Measurements from ENCODE around the gene PIGZ.

Gene PIGZ

DNA sequence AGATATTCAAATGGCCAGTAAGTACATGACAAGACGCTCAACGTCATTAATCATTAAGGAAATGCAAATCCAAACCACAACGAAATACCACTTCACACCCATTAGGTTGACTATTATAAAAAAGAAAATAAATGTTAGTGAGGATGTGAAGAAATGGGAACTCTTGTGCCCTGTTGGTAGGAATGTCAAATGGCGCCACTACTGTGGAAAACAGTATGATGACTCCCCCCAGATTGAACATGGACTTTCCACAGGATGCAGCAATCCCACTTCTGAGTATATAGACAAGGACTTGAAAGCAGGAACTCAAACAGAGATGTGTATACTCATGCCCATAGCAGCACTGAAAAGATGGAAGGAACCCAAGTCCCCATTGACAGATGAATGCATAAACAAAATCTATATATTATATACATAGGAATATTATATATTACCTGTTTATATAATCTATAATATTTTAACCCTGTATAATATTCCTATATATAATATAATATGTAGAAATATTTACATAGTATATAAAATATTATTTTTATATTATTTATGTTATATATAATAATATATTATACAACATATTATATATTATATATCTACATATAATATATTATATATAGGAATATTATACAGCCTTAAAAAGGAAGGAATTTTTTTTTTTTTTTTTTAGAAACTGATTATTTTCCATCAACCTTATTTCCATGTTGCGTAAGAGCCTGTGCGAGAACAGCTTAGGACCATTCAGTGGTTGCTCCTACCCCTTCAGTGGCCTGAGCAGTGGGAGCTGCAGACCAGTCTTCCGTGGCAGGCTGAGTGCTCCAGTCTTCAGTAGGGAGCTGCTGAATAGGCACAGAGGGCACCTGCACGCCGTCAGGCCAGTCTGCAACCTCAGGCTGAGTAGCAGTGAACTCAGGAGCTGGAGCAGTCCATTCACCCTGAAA lies 17.6 kb upstream of the PIGZ start:
- no peaks in the 10 kb centered on the region for H3K36me3 ChIP-seq (ENCODE audit: control insufficient read depth, insufficient read depth, low read length)
- H3K4me3 ChIP-seq (ENCODE audit: low read length): no peak overlapping the region
- no peak overlapping the region for H3K9ac ChIP-seq (ENCODE audit: low read length)

DNA sequence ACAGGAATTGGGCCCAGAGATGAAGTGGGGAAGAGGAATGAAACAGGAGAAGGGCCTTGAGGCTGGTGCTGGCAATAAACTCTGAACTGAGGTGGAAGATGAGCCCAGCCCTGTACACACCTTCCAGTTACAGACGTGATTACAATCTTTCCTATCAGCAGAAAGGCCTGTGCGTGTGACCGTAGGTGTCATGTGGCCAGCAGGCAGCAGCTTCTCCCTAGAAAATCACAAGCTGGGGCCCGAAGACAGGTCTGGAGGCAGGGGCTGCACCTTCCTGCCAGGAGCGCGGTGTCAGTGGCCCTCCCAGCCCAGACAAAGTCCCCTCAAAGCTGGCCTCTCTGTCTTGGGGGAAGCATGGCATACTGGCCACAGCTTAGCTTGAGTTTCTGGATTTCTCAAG lies 16.7 kb upstream of the PIGZ start:
- no peak overlapping the region for H3K9ac ChIP-seq (ENCODE audit: low read length)
- H3K4me1 ChIP-seq (ENCODE audit: control insufficient read depth, insufficient read depth, low read length): no peaks in the 10 kb centered on the region
- no peaks in the 10 kb centered on the region for H3K27me3 ChIP-seq (ENCODE audit: control insufficient read depth, insufficient read depth, low read length)
- H3K36me3 ChIP-seq (ENCODE audit: control insufficient read depth, insufficient read depth, low read length): no peaks in the 10 kb centered on the region
- H3K9me3 ChIP-seq (ENCODE audit: control insufficient read depth, low read length): no peaks in the 10 kb centered on the region
- no peak overlapping the region for H3K4me3 ChIP-seq (ENCODE audit: low read length)

More for the DNA sequence above, 17.6 kb upstream of the PIGZ start:
- Histone ChIP-seq H3K4me1 (ENCODE audit: control insufficient read depth, insufficient read depth, low read length) (no peaks in the 10 kb centered on the region), H3K27me3 (ENCODE audit: control insufficient read depth, insufficient read depth, low read length) (no peaks in the 10 kb centered on the region), H3K9me3 (ENCODE audit: control insufficient read depth, low read length) (no peaks in the 10 kb centered on the region)

DNA sequence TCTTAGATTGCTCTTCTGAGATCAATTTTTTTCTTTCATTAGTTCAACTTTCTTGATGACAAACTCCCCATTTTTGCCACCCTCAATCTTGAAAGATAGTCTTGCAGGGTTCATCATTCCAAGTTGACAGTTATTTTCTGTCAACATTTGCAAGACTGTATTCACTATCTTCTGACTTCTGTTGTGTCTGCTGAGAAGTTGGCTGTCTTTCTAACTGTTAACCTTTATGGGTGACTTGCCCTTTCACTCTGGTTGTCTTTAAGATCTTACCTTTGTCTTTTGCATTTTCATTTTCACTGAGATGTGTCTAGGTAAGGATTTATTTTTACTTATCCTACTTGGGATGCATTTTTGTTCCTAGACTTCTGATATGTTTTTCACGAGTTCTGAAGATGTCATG lies 14.6 kb upstream of the PIGZ start:
- Histone ChIP-seq H3K4me1 (ENCODE audit: control insufficient read depth, insufficient read depth, low read length) (no peaks in the 10 kb centered on the region), H3K9me3 (ENCODE audit: control insufficient read depth, low read length) (no peaks in the 10 kb centered on the region), H3K36me3 (ENCODE audit: control insufficient read depth, insufficient read depth, low read length) (no peaks in the 10 kb centered on the region), H3K9ac (ENCODE audit: low read length) (no peak overlapping the region), H3K27me3 (ENCODE audit: control insufficient read depth, insufficient read depth, low read length) (no peaks in the 10 kb centered on the region), H3K4me3 (ENCODE audit: low read length) (no peak overlapping the region)

DNA sequence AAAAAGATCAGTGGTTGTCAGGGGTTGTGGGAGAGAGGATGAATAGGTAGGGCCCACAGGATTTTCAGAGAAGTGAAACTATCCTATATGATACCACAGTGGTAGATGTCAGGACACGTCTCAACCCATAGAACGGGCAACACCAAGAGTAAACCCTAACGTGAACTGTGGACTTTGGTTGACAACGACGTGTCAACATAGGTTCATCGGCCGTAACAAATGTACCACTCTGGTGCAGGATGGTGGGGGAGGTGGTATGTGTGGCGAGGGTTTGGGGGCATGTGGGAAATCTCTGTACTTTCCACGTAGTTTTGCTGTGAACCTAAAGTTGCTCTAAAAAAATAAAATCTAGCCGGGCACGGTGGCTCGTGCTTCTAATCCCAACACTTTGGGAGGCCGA lies 13.0 kb upstream of the PIGZ start:
- Histone ChIP-seq H3K9ac (ENCODE audit: low read length) (no peak overlapping the region), H3K36me3 (ENCODE audit: control insufficient read depth, insufficient read depth, low read length) (no peaks in the 10 kb centered on the region)

DNA sequence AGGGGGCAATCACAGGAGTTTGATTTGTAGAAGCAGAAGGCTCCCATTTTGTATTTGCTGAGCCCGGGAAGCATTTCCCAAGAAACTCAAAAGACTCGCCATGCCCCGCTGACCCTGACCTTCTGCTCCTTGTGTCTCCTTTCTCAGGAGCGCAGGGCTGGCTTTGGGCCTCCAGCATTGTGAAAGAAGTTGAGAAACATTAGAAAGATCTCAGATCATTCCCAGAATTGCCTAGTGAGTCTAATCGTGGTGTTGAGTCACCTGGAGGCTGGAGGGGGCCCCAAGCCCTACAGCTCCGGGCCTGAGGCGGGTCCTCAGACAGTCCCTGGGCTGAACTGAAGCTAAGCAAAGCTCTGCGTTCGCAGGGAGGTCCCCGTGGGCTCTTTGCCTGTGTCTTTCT lies 10.9 kb upstream of the PIGZ start:
- no peaks in the 10 kb centered on the region for H3K27me3 ChIP-seq (ENCODE audit: control insufficient read depth, insufficient read depth, low read length)
- H3K4me3 ChIP-seq (ENCODE audit: low read length): no peak overlapping the region
- H3K4me1 ChIP-seq (ENCODE audit: control insufficient read depth, insufficient read depth, low read length): no peaks in the 10 kb centered on the region
- H3K36me3 ChIP-seq (ENCODE audit: control insufficient read depth, insufficient read depth, low read length): no peaks in the 10 kb centered on the region
- H3K9ac ChIP-seq (ENCODE audit: low read length): no peak overlapping the region
- H3K9me3 ChIP-seq (ENCODE audit: control insufficient read depth, low read length): no peaks in the 10 kb centered on the region

More for the DNA sequence above, 13.0 kb upstream of the PIGZ start:
- Histone ChIP-seq H3K27me3 (ENCODE audit: control insufficient read depth, insufficient read depth, low read length) (no peaks in the 10 kb centered on the region), H3K4me3 (ENCODE audit: low read length) (no peak overlapping the region), H3K9me3 (ENCODE audit: control insufficient read depth, low read length) (no peaks in the 10 kb centered on the region), H3K4me1 (ENCODE audit: control insufficient read depth, insufficient read depth, low read length) (no peaks in the 10 kb centered on the region)

DNA sequence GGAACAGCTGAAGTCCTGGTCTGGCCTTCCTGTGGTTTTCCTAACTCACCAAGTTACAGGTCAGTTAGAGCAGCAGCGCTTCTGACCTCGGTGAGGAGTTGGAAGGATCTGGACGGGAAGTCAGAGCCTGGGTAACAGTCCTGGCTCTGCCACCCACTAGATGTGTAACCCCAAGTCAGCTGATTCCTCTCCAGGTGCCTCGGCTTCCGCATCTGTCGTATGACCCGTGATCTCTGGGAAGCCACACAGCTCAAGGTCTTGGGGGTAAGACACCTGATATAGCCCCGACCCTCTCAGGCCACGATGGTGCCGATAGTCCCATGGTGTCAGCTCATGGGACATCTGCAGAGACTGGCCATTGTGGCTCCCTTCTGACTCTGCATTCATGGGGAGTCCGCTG lies 8.3 kb upstream of the PIGZ start:
- no peaks in the 10 kb centered on the region for H3K9me3 ChIP-seq (ENCODE audit: control insufficient read depth, low read length)

DNA sequence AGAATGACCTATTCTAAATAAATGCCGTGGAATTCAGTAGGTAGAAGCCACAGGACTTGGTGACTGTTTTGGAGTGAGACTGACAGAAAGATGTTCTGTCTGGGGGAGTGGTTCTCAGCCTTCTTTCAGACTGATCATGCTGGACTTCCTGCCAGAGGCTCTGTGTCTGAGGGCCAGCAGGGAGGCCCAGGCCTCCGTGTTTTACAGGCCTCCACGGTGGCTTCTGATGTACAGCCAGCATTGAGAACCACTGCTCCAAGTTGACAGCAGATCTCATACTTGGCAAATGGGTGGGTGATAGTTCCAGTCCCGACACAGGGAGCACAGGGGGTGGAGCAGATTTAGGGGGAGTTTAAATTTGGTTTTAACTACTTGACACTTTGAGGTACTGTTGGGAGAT lies 6.7 kb upstream of the PIGZ start:
- Histone ChIP-seq H3K4me3 (ENCODE audit: low read length) (no peak overlapping the region), H3K36me3 (ENCODE audit: control insufficient read depth, insufficient read depth, low read length) (no peaks in the 10 kb centered on the region), H3K9me3 (ENCODE audit: control insufficient read depth, low read length) (no peaks in the 10 kb centered on the region), H3K27me3 (ENCODE audit: control insufficient read depth, insufficient read depth, low read length) (no peaks in the 10 kb centered on the region), H3K4me1 (ENCODE audit: control insufficient read depth, insufficient read depth, low read length) (no peaks in the 10 kb centered on the region), H3K9ac (ENCODE audit: low read length) (no peak overlapping the region)

More for the DNA sequence above, 8.3 kb upstream of the PIGZ start:
- Histone ChIP-seq H3K4me1 (ENCODE audit: control insufficient read depth, insufficient read depth, low read length) (no peaks in the 10 kb centered on the region), H3K9ac (ENCODE audit: low read length) (no peak overlapping the region), H3K36me3 (ENCODE audit: control insufficient read depth, insufficient read depth, low read length) (no peaks in the 10 kb centered on the region), H3K4me3 (ENCODE audit: low read length) (no peak overlapping the region), H3K27me3 (ENCODE audit: control insufficient read depth, insufficient read depth, low read length) (no peaks in the 10 kb centered on the region)

DNA sequence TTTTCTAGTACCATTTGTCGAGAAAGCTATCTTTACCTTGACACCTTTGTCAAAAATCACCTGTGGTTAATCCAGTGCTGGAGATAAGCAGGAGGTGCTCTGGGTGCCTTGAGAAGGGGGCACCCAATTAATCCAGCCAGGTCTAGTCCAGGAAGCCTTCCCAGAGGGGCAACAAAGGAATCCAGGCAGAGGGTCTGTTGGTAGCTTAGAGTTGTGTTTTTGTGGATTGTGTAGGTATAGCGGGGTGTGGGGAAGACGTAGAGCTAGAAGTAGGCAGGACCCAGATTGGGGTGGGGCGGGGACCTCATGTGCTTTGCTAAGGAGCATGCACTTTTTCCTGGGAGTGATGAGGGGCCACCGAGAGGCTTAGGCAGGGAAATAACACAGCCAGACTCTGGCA lies 6.0 kb upstream of the PIGZ start:
- Histone ChIP-seq H3K27me3 (ENCODE audit: control insufficient read depth, insufficient read depth, low read length) (no peaks in the 10 kb centered on the region), H3K36me3 (ENCODE audit: control insufficient read depth, insufficient read depth, low read length) (no peaks in the 10 kb centered on the region), H3K4me3 (ENCODE audit: low read length) (no peak overlapping the region), H3K4me1 (ENCODE audit: control insufficient read depth, insufficient read depth, low read length) (no peaks in the 10 kb centered on the region), H3K9me3 (ENCODE audit: control insufficient read depth, low read length) (no peaks in the 10 kb centered on the region), H3K9ac (ENCODE audit: low read length) (no peak overlapping the region)

DNA sequence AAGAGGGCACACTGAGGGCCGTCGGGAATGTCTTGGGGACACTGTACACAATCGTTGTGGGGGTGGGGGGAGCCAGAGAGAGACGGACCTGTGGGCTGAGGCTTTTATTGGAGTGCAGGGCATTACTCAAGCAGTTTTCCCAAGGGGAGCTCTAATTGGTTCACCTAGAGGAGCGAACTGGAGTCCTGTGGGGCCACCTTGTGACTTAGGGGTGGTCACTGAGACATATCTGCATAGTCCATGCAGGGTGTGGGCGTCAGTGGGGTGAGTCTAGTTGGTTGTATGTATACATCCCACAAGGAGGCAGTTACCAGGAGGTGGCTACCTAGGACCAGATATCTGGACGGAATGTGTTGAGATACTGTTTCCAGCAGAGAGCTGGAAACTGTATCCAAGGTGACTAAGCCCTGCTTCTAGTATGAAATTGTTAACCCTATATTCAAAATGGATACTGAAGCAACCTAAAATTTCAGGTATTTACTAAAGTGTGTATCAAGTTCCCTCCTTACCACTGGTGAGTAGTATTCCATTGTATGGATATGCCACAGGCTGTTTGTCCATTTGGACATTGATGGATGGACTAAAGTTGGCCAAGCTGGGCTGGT lies 2.6 kb upstream of the PIGZ start:
- H3K27me3 ChIP-seq (ENCODE audit: control insufficient read depth, insufficient read depth, low read length): no peaks in the 10 kb centered on the region
- H3K36me3 ChIP-seq (ENCODE audit: control insufficient read depth, insufficient read depth, low read length): no peaks in the 10 kb centered on the region
- H3K4me3 ChIP-seq (ENCODE audit: low read length): no peak overlapping the region
- H3K9ac ChIP-seq (ENCODE audit: low read length): no peak overlapping the region
- peaks cover 8% of the 10 kb centered on the region for H3K4me1 ChIP-seq (ENCODE audit: control insufficient read depth, insufficient read depth, low read length)
- H3K9me3 ChIP-seq (ENCODE audit: control insufficient read depth, low read length): no peaks in the 10 kb centered on the region

DNA sequence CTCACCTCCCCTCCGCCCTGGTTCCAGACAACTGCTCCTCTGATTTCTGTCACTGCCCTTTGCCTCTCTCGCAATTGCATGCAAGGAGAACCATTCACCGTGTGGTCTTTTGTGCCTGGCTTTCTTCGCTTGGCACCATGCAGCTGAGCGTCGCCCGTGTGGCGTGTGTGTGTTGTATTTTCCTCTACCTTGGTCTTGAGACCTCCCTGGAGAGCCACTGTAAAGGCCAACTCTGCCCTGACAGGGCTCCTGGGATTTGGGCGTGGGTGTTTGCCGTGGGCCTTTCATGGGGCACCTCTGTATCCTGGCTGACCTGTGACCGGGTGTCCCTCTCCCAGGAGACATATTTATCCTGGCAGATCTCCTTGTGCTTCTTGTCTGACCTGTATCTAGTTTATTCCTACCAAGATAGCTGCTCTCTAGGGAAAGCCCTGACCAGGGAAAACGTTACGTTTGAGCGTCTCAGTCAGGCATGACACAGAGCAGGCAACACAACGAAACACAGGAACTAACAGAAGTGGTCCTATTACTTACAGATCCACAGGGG lies 2.0 kb upstream of the PIGZ start:
- Histone ChIP-seq H3K36me3 (ENCODE audit: control insufficient read depth, insufficient read depth, low read length) (no peaks in the 10 kb centered on the region), H3K9ac (ENCODE audit: low read length) (no peak overlapping the region), H3K4me1 (ENCODE audit: control insufficient read depth, insufficient read depth, low read length) (peaks cover 8% of the 10 kb centered on the region), H3K27me3 (ENCODE audit: control insufficient read depth, insufficient read depth, low read length) (no peaks in the 10 kb centered on the region), H3K4me3 (ENCODE audit: low read length) (no peak overlapping the region), H3K9me3 (ENCODE audit: control insufficient read depth, low read length) (no peaks in the 10 kb centered on the region)

DNA sequence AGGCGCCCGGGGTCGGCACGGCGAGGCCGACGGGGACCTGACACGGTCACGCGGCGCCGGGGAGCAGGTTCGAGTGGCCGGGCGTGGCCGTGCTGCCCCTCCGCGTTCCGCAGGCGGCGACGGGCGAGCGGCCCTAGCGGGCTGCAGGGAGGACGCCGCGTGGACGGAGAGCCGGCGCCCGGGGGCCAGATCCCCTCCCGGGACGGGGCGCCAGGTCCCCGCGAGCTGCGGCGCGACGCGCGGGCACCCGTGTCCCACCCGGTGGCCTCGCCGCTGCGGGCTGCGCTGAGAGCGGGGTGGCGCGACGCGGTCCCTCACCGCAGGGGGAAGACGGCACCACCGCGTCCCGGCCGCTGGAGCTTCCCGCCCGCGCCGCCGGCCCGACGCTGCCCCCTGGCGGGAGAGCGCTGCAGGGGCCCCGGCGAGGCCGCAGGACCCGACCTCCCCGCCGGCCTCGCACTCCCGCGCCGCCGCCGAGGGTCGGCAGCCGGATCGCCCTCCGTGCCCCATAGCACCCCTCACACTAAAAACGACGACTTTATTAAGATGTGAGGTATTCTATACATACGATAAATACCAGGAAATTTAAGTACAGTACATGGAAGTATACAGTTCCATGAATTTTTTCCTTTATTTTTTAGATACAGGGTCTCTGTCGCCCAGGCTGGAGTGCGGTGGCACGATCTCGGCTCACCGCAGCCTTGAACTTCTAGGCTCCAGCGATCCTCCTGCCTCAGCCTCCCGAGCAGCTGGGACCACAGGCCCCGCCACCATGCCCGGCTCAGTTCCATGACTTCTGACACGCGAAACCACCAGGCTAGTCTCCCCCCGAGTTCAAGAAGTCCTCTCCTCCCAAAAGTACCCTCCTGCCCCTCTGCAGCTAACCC lies 1.3 kb upstream of the PIGZ start:
- H3K9ac ChIP-seq (ENCODE audit: low read length): no peak overlapping the region
- no peaks in the 10 kb centered on the region for H3K9me3 ChIP-seq (ENCODE audit: control insufficient read depth, low read length)
- no peaks in the 10 kb centered on the region for H3K36me3 ChIP-seq (ENCODE audit: control insufficient read depth, insufficient read depth, low read length)
- H3K4me1 ChIP-seq (ENCODE audit: control insufficient read depth, insufficient read depth, low read length): peaks cover 8% of the 10 kb centered on the region
- no peaks in the 10 kb centered on the region for H3K27me3 ChIP-seq (ENCODE audit: control insufficient read depth, insufficient read depth, low read length)
- H3K4me3 ChIP-seq (ENCODE audit: low read length): no peak overlapping the region
